Measurements from ENCODE around the gene DNM3.
"Not testable (repeated sequence)": the region's sequence is repeated elsewhere in the genome, so short reads cannot be mapped to it uniquely, and the experiment has no call there.

DNM3 gene

GRCh38 chr1:172051898-172052297 is 210.6 kb downstream of the DNM3 start:
- DNase-seq = no peak

- DNase-seq = no peak
These were observed 212.9 kb downstream of the DNM3 start for GRCh38 chr1:172054172-172054571.

- not testable (repeated sequence) for DNase-seq
These were observed 214.6 kb downstream of the DNM3 start for GRCh38 chr1:172055816-172056419.

GRCh38 chr1:172068334-172068733 is 227.0 kb downstream of the DNM3 start:
- no peak for DNase-seq

GRCh38 chr1:172069051-172069450 is 227.8 kb downstream of the DNM3 start:
- no peak for DNase-seq

- no peak for DNase-seq
These were observed 228.2 kb downstream of the DNM3 start for GRCh38 chr1:172069534-172069933.

GRCh38 chr1:172070055-172070454 is 228.8 kb downstream of the DNM3 start:
- no peak for DNase-seq

GRCh38 chr1:172071746-172072145 is 230.4 kb downstream of the DNM3 start:
- no peak for DNase-seq

- not testable (repeated sequence) for DNase-seq
These were observed 238.6 kb downstream of the DNM3 start for GRCh38 chr1:172079859-172080258.

GRCh38 chr1:172083191-172083590 is 241.9 kb downstream of the DNM3 start:
- no peak for DNase-seq

- no peak for DNase-seq
These were observed 243.6 kb downstream of the DNM3 start for GRCh38 chr1:172084876-172085275.

- DNase-seq = no peak
These were observed 244.0 kb downstream of the DNM3 start for GRCh38 chr1:172085317-172085716.

- no peak for DNase-seq
These were observed 244.8 kb downstream of the DNM3 start for GRCh38 chr1:172086137-172086536.

GRCh38 chr1:172088256-172088655 is 247.0 kb downstream of the DNM3 start:
- DNase-seq = no peak

GRCh38 chr1:172089768-172090510 is 248.6 kb downstream of the DNM3 start:
- peak; percentile 66 for DNase-seq

GRCh38 chr1:172090511-172090817 is 249.2 kb downstream of the DNM3 start:
- DNase-seq = no peak

GRCh38 chr1:172095846-172096245 is 254.5 kb downstream of the DNM3 start:
- DNase-seq = no peak

GRCh38 chr1:172105230-172105629 is 263.9 kb downstream of the DNM3 start:
- no peak for DNase-seq

GRCh38 chr1:172107316-172107975 is 266.1 kb downstream of the DNM3 start:
- DNase-seq = no peak

- DNase-seq = no peak
These were observed 267.0 kb downstream of the DNM3 start for GRCh38 chr1:172108161-172108893.

GRCh38 chr1:172109359-172109758 is 268.1 kb downstream of the DNM3 start:
- no peak for DNase-seq

- DNase-seq = no peak
These were observed 271.3 kb downstream of the DNM3 start for GRCh38 chr1:172112576-172112975.

- DNase-seq = peak; percentile 55
These were observed 276.5 kb downstream of the DNM3 start for GRCh38 chr1:172117800-172118199.

GRCh38 chr1:172118618-172119017 is 277.3 kb downstream of the DNM3 start:
- no peak for DNase-seq

Data from CD4-positive, alpha-beta T cell treated with Interleukin-21 for 1 hour (primary cell).